ENCODE measurements around the gene ARHGEF33. TPM values are rescaled to one million over a fixed set of nuclear protein-coding genes. Genes with fewer than 3 reads are reported as not detected.

Gene ARHGEF33
- total and polyA plus RNA-seq, 2 experiments from 2014 or later, result 0.10 to 1.8 TPM

DNA sequence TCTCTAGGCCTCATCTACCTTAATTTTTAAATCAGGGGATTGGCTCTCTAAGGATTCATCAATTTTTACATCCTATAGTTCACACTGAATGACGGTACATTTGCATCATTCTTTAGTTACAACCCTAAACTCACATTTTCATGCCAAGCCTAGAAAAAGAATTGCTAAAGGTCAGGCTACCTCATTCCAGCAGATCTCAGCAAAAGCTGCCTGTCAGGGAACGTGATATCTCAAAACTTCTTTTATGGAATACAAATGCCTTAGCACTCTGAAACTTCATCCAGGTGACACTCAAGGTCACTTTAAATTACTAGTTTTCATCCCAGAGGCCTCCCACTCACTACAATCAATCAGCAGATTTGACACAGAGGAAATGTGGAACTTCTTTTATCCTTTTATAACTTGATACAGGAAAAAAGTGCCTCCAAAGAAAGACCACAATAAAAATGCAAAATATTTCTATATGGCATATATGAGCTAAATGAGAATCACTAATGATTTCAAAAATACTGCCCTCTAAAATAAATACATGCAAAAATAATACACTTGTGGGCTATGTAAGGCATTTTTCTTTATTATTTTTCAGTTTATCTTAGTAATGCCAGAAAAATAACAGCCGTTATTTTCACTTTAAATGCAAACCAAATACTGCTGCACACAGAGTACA is 91.5 kb downstream of the ARHGEF33 start:
- H3K36me3 Mint-ChIP-seq (ENCODE audit: low read depth), result peaks cover 7% of the 10 kb centered on the region
- no peaks in the 10 kb centered on the region for H3K27me3 ChIP-seq (ENCODE audit: insufficient read depth)
- no peak overlapping the region for H3K4me3 ChIP-seq
- H3K4me1 ChIP-seq (ENCODE audit: insufficient read depth), result peaks cover 11% of the 10 kb centered on the region
- no peaks in the 10 kb centered on the region for H4K20me1 ChIP-seq (replicated peaks; ENCODE audit: insufficient read depth)
- no peak overlapping the region for H3K27ac ChIP-seq (ENCODE audit: low read depth)
- peaks cover 26% of the 10 kb centered on the region for H3K4me1 Mint-ChIP-seq
- H3K27me3 Mint-ChIP-seq (ENCODE audit: insufficient read depth, low read depth, poor library complexity), result peaks cover 4% of the 10 kb centered on the region
- H3F3A ChIP-seq (replicated peaks; ENCODE audit: low read depth), result no peaks in the 10 kb centered on the region
- no peaks in the 10 kb centered on the region for H3K79me2 ChIP-seq (replicated peaks; ENCODE audit: insufficient read depth)
- no peak overlapping the region for H3K27ac Mint-ChIP-seq
- H3K9me3 Mint-ChIP-seq, result no peaks in the 10 kb centered on the region
- TF ChIP-seq JUNB (IDR thresholded peaks at IDR 0.05; ENCODE audit: unreplicated experiment), result no peak
- TF ChIP-seq ZNF114 (CRISPR knock-in tag; IDR thresholded peaks at IDR 0.05), result no peak
- TF ChIP-seq, protein P1, sequence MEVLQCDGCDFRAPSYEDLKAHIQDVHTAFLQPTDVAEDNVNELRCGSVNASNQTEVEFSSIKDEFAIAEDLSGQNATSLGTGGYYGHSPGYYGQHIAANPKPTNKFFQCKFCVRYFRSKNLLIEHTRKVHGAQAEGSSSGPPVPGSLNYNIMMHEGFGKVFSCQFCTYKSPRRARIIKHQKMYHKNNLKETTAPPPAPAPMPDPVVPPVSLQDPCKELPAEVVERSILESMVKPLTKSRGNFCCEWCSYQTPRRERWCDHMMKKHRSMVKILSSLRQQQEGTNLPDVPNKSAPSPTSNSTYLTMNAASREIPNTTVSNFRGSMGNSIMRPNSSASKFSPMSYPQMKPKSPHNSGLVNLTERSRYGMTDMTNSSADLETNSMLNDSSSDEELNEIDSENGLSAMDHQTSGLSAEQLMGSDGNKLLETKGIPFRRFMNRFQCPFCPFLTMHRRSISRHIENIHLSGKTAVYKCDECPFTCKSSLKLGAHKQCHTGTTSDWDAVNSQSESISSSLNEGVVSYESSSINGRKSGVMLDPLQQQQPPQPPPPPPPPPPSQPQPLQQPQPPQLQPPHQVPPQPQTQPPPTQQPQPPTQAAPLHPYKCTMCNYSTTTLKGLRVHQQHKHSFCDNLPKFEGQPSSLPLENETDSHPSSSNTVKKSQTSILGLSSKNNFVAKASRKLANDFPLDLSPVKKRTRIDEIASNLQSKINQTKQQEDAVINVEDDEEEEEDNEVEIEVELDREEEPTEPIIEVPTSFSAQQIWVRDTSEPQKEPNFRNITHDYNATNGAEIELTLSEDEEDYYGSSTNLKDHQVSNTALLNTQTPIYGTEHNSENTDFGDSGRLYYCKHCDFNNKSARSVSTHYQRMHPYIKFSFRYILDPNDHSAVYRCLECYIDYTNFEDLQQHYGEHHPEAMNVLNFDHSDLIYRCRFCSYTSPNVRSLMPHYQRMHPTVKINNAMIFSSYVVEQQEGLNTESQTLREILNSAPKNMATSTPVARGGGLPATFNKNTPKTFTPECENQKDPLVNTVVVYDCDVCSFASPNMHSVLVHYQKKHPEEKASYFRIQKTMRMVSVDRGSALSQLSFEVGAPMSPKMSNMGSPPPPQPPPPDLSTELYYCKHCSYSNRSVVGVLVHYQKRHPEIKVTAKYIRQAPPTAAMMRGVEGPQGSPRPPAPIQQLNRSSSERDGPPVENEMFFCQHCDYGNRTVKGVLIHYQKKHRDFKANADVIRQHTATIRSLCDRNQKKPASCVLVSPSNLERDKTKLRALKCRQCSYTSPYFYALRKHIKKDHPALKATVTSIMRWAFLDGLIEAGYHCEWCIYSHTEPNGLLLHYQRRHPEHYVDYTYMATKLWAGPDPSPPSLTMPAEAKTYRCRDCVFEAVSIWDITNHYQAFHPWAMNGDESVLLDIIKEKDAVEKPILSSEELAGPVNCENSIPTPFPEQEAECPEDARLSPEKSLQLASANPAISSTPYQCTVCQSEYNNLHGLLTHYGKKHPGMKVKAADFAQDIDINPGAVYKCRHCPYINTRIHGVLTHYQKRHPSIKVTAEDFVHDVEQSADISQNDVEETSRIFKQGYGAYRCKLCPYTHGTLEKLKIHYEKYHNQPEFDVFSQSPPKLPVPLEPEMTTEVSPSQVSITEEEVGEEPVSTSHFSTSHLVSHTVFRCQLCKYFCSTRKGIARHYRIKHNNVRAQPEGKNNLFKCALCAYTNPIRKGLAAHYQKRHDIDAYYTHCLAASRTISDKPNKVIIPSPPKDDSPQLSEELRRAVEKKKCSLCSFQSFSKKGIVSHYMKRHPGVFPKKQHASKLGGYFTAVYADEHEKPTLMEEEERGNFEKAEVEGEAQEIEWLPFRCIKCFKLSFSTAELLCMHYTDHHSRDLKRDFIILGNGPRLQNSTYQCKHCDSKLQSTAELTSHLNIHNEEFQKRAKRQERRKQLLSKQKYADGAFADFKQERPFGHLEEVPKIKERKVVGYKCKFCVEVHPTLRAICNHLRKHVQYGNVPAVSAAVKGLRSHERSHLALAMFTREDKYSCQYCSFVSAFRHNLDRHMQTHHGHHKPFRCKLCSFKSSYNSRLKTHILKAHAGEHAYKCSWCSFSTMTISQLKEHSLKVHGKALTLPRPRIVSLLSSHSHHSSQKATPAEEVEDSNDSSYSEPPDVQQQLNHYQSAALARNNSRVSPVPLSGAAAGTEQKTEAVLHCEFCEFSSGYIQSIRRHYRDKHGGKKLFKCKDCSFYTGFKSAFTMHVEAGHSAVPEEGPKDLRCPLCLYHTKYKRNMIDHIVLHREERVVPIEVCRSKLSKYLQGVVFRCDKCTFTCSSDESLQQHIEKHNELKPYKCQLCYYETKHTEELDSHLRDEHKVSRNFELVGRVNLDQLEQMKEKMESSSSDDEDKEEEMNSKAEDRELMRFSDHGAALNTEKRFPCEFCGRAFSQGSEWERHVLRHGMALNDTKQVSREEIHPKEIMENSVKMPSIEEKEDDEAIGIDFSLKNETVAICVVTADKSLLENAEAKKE (CRISPR knock-in tag; IDR thresholded peaks at IDR 0.05), result no peak
- TF ChIP-seq NANOG (IDR thresholded peaks at IDR 0.05; ENCODE audit: borderline replicate concordance), result no peak
- no peak for TF ChIP-seq EZH2phosphoT487 (IDR thresholded peaks at IDR 0.05; ENCODE audit: unreplicated experiment)
- no peak for TF ChIP-seq EZH2 (IDR thresholded peaks at IDR 0.05; ENCODE audit: low read depth, unreplicated experiment)
- TF ChIP-seq STAT1 (IDR thresholded peaks at IDR 0.05; ENCODE audit: unreplicated experiment), result no peak
- TF ChIP-seq ZNF331 (CRISPR knock-in tag; IDR thresholded peaks at IDR 0.05; ENCODE audit: low read depth), result no peak
- TF ChIP-seq, protein P2, sequence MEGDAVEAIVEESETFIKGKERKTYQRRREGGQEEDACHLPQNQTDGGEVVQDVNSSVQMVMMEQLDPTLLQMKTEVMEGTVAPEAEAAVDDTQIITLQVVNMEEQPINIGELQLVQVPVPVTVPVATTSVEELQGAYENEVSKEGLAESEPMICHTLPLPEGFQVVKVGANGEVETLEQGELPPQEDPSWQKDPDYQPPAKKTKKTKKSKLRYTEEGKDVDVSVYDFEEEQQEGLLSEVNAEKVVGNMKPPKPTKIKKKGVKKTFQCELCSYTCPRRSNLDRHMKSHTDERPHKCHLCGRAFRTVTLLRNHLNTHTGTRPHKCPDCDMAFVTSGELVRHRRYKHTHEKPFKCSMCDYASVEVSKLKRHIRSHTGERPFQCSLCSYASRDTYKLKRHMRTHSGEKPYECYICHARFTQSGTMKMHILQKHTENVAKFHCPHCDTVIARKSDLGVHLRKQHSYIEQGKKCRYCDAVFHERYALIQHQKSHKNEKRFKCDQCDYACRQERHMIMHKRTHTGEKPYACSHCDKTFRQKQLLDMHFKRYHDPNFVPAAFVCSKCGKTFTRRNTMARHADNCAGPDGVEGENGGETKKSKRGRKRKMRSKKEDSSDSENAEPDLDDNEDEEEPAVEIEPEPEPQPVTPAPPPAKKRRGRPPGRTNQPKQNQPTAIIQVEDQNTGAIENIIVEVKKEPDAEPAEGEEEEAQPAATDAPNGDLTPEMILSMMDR (conservative IDR thresholded peaks at IDR 0.05; ENCODE audit: low read depth in 2 of 2), result no peak
- TF ChIP-seq, protein P3, sequence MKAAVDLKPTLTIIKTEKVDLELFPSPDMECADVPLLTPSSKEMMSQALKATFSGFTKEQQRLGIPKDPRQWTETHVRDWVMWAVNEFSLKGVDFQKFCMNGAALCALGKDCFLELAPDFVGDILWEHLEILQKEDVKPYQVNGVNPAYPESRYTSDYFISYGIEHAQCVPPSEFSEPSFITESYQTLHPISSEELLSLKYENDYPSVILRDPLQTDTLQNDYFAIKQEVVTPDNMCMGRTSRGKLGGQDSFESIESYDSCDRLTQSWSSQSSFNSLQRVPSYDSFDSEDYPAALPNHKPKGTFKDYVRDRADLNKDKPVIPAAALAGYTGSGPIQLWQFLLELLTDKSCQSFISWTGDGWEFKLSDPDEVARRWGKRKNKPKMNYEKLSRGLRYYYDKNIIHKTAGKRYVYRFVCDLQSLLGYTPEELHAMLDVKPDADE (IDR thresholded peaks at IDR 0.05), result no peak
- TF ChIP-seq, protein P4, sequence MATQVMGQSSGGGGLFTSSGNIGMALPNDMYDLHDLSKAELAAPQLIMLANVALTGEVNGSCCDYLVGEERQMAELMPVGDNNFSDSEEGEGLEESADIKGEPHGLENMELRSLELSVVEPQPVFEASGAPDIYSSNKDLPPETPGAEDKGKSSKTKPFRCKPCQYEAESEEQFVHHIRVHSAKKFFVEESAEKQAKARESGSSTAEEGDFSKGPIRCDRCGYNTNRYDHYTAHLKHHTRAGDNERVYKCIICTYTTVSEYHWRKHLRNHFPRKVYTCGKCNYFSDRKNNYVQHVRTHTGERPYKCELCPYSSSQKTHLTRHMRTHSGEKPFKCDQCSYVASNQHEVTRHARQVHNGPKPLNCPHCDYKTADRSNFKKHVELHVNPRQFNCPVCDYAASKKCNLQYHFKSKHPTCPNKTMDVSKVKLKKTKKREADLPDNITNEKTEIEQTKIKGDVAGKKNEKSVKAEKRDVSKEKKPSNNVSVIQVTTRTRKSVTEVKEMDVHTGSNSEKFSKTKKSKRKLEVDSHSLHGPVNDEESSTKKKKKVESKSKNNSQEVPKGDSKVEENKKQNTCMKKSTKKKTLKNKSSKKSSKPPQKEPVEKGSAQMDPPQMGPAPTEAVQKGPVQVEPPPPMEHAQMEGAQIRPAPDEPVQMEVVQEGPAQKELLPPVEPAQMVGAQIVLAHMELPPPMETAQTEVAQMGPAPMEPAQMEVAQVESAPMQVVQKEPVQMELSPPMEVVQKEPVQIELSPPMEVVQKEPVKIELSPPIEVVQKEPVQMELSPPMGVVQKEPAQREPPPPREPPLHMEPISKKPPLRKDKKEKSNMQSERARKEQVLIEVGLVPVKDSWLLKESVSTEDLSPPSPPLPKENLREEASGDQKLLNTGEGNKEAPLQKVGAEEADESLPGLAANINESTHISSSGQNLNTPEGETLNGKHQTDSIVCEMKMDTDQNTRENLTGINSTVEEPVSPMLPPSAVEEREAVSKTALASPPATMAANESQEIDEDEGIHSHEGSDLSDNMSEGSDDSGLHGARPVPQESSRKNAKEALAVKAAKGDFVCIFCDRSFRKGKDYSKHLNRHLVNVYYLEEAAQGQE (IDR thresholded peaks at IDR 0.05; ENCODE audit: unreplicated experiment), result no peak
- no peak for TF ChIP-seq POLR2AphosphoS5 (IDR thresholded peaks at IDR 0.05; ENCODE audit: low read depth)
- no peak for TF ChIP-seq CREB1 (CRISPR knock-in tag; IDR thresholded peaks at IDR 0.05; ENCODE audit: low read depth)
- H3K36me3 ChIP-seq (ENCODE audit: insufficient read depth), result 0 out of 2 replicates have a peak, but pooled peaks cover 3% of the 10 kb centered on the region
- DNase-seq (ENCODE audit: low spot score), result no peak
- H3K4me3 Mint-ChIP-seq, result no peak overlapping the region
- ATAC-seq, result no peak
- no peak overlapping the region for H3K4me2 ChIP-seq
- H3K9me2 ChIP-seq (ENCODE audit: insufficient read depth), result no peaks in the 10 kb centered on the region
- no peak overlapping the region for H2AFZ ChIP-seq

Data from GM23338 (cell line).